ENCODE results near the gene CCRL2. TPM values are rescaled to one million over a fixed set of nuclear protein-coding genes. Genes with fewer than 3 reads are reported as not detected.

CCRL2 gene
- total and polyA plus RNA-seq, 4 donors, result 11.0 to 95.9 (median 19.8) TPM

GRCh38 chr3:46395766-46396530, 11.1 kb upstream of the CCRL2 start:
- H3K36me3 ChIP-seq (ENCODE audit: control insufficient read depth in 4 of 4, insufficient read depth in 4 of 4, low read length in 4 of 4), result no peaks in the 10 kb centered on the region
- no peak overlapping the region for H3K4me3 ChIP-seq
- peak overlapping the region in 1 of 2 donors; percentile 42 for H3K27ac ChIP-seq (ENCODE audit: low read depth in 1 of 2, low read length in 1 of 2)
- no peaks in the 10 kb centered on the region for H3K9me3 ChIP-seq (ENCODE audit: control insufficient read depth in 4 of 4, insufficient read depth in 3 of 4, low read length in 3 of 4)
- DNase-seq, result no peak
- no peak overlapping the region for H3K9ac ChIP-seq (ENCODE audit: insufficient read depth in 1 of 2, low read length in 2 of 2)
- ATAC-seq (ENCODE audit: insufficient read depth, low FRiP score), result no peak
- TF ChIP-seq CTCF (IDR thresholded peaks at IDR 0.05; ENCODE audit: control extremely low read depth, extremely low read depth), result no peak
- H3K4me1 ChIP-seq (ENCODE audit: control insufficient read depth in 5 of 5, insufficient read depth in 5 of 5, low read length in 5 of 5), result peaks cover 0 to 20% (median 3%) of the 10 kb centered on the region in 5 donors
- WGBS, 2 donors, result 52 to 60% methylated on average over 6 of the region's 6 CpGs
- H3K27me3 ChIP-seq (ENCODE audit: control insufficient read depth in 3 of 3, insufficient read depth in 3 of 3, low read length in 2 of 3), result no peaks in the 10 kb centered on the region

GRCh38 chr3:46397111-46397510, 9.9 kb upstream of the CCRL2 start:
- H3K9me3 ChIP-seq (ENCODE audit: control insufficient read depth in 4 of 4, insufficient read depth in 3 of 4, low read length in 3 of 4), result no peaks in the 10 kb centered on the region
- H3K36me3 ChIP-seq (ENCODE audit: control insufficient read depth in 4 of 4, insufficient read depth in 4 of 4, low read length in 4 of 4), result no peaks in the 10 kb centered on the region
- H3K9ac ChIP-seq (ENCODE audit: insufficient read depth in 1 of 2, low read length in 2 of 2), result no peak overlapping the region
- H3K4me3 ChIP-seq, result no peak overlapping the region
- peaks cover 0 to 20% (median 3%) of the 10 kb centered on the region in 5 donors for H3K4me1 ChIP-seq (ENCODE audit: control insufficient read depth in 5 of 5, insufficient read depth in 5 of 5, low read length in 5 of 5)
- H3K27ac ChIP-seq (ENCODE audit: low read depth in 1 of 2, low read length in 1 of 2), result peak overlapping the region in 1 of 2 donors; percentile 52
- DNase-seq (no peak), ATAC-seq (ENCODE audit: insufficient read depth, low FRiP score) (no peak)
- no peaks in the 10 kb centered on the region for H3K27me3 ChIP-seq (ENCODE audit: control insufficient read depth in 3 of 3, insufficient read depth in 3 of 3, low read length in 2 of 3)
- 79 to 86% methylated on average over 7 of the region's 7 CpGs for WGBS, 2 donors
- TF ChIP-seq CTCF (IDR thresholded peaks at IDR 0.05; ENCODE audit: control extremely low read depth, extremely low read depth), result no peak

GRCh38 chr3:46398186-46398955, 8.7 kb upstream of the CCRL2 start:
- Histone ChIP-seq H3K4me3 (no peak overlapping the region), H3K4me1 (ENCODE audit: control insufficient read depth in 5 of 5, insufficient read depth in 5 of 5, low read length in 5 of 5) (peaks cover 0 to 20% (median 3%) of the 10 kb centered on the region in 5 donors), H3K9ac (ENCODE audit: insufficient read depth in 1 of 2, low read length in 2 of 2) (no peak overlapping the region), H3K27me3 (ENCODE audit: control insufficient read depth in 3 of 3, insufficient read depth in 3 of 3, low read length in 2 of 3) (no peaks in the 10 kb centered on the region), H3K27ac (ENCODE audit: low read depth in 1 of 2, low read length in 1 of 2) (no peak overlapping the region), H3K36me3 (ENCODE audit: control insufficient read depth in 4 of 4, insufficient read depth in 4 of 4, low read length in 4 of 4) (no peaks in the 10 kb centered on the region), H3K9me3 (ENCODE audit: control insufficient read depth in 4 of 4, insufficient read depth in 3 of 4, low read length in 3 of 4) (no peaks in the 10 kb centered on the region)
- ATAC-seq (ENCODE audit: insufficient read depth, low FRiP score) (no peak), DNase-seq (no peak)
- WGBS, 2 donors, result 92 to 95% methylated on average over 6 of the region's 6 CpGs
- no peak for TF ChIP-seq CTCF (IDR thresholded peaks at IDR 0.05; ENCODE audit: control extremely low read depth, extremely low read depth)

All from lung (tissue), 12 donors.